H1 (cell line): ENCODE results near the gene NSD2.

Experiments
- CBX5 ChIP-seq: fragments of 300-800, 300-1000 bp; sonication (generic); IDR thresholded peaks from 2 replicates; pipeline ENCODE4 v1.7.1; 2016; ENCODE audit warnings: antibody characterized with exemption, low read length, low read depth
- HDAC6 ChIP-seq: IDR thresholded peaks from one replicate; pipeline ENCODE4 v1.7.1; 2012; ENCODE audit warnings: low read depth, mild to moderate bottlenecking, inconsistent platforms, low read length, moderate library complexity
- JUN ChIP-seq: IDR thresholded peaks from 2 replicates; pipeline ENCODE4 v1.6.1; 2011; ENCODE audit warnings: low read depth, mild to moderate bottlenecking, improper control_type of control experiment, low read length
- NRF1 ChIP-seq: IDR thresholded peaks from 2 replicates; pipeline ENCODE4 v1.6.1; 2011; ENCODE audit warnings: mild to moderate bottlenecking, low read depth, low read length, improper control_type of control experiment
- POLR2A ChIP-seq, 2 experiments: IDR thresholded peaks; 1 replicate in 1 of 2; 2 replicates in 1 of 2; pipeline ENCODE4 v1.6.1; 2011; ENCODE audit warnings: low read depth in 2 of 2, low read length in 2 of 2, mild to moderate bottlenecking in 2 of 2; ENCODE audit errors: control extremely low read depth in 1 of 2
- RNF2 ChIP-seq: fragments of 200-900, 300-1000 bp; sonication (generic); IDR thresholded peaks from 2 replicates; pipeline ENCODE4 v1.7.1; 2016; ENCODE audit warnings: borderline replicate concordance, low read depth, mild to moderate bottlenecking, antibody characterized with exemption, low read length; ENCODE audit not compliant: poor library complexity, severe bottlenecking; ENCODE audit errors: missing control alignments
- TF ChIP-seq, protein P1 (sequence below), 3 experiments: IDR thresholded peaks; 1 replicate in 2 of 3; 2 replicates in 1 of 3; pipeline versions ENCODE4 v1.5.1 to v1.6.1; 2011; ENCODE audit warnings: low read length in 3 of 3, mild to moderate bottlenecking in 3 of 3, inconsistent platforms in 2 of 3, low read depth in 1 of 3, moderate library complexity in 1 of 3; ENCODE audit not compliant: insufficient read depth in 1 of 3; ENCODE audit errors: control extremely low read depth in 1 of 3
- TF ChIP-seq, protein P2 (sequence below): IDR thresholded peaks from 2 replicates; pipeline ENCODE4 v1.6.1; 2012; ENCODE audit warnings: inconsistent platforms

DNA sequence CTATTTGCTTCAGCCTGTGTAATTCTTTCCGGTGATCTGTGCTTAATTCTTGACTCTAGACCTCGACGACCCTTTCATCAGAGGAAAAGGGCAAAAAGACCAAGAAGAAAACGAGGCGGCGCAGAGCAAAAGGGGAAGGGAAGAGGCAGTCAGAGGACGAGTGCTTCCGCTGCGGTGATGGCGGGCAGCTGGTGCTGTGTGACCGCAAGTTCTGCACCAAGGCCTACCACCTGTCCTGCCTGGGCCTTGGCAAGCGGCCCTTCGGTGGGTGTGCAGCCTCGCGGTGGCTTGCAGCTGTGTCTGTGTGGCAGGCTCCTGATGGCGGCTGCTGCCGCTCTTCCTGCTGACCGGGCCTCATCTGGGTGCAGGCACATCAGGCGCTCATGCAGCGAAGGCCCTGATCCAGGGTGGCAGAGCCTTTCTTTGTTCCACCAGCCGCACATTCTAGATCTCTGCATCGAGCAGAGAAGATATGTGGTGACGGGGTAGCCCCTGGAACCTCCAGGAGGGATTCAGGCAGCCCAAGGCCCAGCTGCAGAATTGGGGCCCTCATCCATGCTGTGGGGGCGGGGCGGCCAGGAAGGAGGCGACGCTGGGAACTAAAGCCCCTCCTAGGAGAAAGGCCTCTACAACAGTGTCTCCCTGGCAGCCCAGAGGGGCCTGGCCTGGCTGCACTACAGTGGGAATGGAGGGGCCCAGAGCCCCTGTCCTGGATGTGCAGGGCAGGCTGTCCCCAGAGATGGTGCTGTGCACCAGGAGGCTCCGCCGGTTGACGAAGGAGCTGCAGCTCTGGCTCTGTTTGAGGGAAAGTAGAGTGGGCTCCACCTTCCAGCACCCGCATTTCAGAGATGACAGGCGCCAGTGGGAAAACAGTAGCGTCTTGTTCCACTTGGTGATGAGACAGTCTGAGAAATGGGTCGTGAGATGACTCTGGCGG is 105.5 kb downstream of the NSD2 start:
- TF ChIP-seq, protein P1, sequence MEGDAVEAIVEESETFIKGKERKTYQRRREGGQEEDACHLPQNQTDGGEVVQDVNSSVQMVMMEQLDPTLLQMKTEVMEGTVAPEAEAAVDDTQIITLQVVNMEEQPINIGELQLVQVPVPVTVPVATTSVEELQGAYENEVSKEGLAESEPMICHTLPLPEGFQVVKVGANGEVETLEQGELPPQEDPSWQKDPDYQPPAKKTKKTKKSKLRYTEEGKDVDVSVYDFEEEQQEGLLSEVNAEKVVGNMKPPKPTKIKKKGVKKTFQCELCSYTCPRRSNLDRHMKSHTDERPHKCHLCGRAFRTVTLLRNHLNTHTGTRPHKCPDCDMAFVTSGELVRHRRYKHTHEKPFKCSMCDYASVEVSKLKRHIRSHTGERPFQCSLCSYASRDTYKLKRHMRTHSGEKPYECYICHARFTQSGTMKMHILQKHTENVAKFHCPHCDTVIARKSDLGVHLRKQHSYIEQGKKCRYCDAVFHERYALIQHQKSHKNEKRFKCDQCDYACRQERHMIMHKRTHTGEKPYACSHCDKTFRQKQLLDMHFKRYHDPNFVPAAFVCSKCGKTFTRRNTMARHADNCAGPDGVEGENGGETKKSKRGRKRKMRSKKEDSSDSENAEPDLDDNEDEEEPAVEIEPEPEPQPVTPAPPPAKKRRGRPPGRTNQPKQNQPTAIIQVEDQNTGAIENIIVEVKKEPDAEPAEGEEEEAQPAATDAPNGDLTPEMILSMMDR (IDR thresholded peaks at IDR 0.05; ENCODE audit: control extremely low read depth in 1 of 3, insufficient read depth in 1 of 3, low read depth in 1 of 3, low read length in 3 of 3) = no peak
- TF ChIP-seq NRF1 (no peak), POLR2A (IDR thresholded peaks at IDR 0.05; ENCODE audit: control extremely low read depth in 1 of 2, low read depth in 2 of 2, low read length in 2 of 2) (no peak), HDAC6 (no peak), JUN (no peak), CBX5 (no peak), RNF2 (no peak)
- TF ChIP-seq, protein P2, sequence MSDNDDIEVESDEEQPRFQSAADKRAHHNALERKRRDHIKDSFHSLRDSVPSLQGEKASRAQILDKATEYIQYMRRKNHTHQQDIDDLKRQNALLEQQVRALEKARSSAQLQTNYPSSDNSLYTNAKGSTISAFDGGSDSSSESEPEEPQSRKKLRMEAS = no peak
